Stomach (tissue), 4 donors: ENCODE measurements around the gene CLDN20.

Experiments used
- CTCF ChIP-seq, 7 experiments: fragments of 450-650 bp in 4 of 7; fragments of 200-600 bp in 3 of 7; sonication (generic) in 3 of 7; IDR thresholded peaks; one replicate each; pipeline ENCODE4 v1.5.1; 2016 to 2019; ENCODE audit warnings: antibody characterized with exemption in 7 of 7, control low read depth in 2 of 7, mild to moderate bottlenecking in 1 of 7
- EP300 ChIP-seq: sonication (generic); formaldehyde crosslinking; IDR thresholded peaks from one replicate; pipeline ENCODE4 v1.6.1; 2017; ENCODE audit warnings: antibody characterized with exemption
- POLR2AphosphoS5 ChIP-seq, 3 donors: sonication (generic); formaldehyde crosslinking; IDR thresholded peaks; one replicate each; pipeline ENCODE4 v1.6.1; 2016; ENCODE audit warnings: antibody characterized with exemption in 3 of 3

DNA sequence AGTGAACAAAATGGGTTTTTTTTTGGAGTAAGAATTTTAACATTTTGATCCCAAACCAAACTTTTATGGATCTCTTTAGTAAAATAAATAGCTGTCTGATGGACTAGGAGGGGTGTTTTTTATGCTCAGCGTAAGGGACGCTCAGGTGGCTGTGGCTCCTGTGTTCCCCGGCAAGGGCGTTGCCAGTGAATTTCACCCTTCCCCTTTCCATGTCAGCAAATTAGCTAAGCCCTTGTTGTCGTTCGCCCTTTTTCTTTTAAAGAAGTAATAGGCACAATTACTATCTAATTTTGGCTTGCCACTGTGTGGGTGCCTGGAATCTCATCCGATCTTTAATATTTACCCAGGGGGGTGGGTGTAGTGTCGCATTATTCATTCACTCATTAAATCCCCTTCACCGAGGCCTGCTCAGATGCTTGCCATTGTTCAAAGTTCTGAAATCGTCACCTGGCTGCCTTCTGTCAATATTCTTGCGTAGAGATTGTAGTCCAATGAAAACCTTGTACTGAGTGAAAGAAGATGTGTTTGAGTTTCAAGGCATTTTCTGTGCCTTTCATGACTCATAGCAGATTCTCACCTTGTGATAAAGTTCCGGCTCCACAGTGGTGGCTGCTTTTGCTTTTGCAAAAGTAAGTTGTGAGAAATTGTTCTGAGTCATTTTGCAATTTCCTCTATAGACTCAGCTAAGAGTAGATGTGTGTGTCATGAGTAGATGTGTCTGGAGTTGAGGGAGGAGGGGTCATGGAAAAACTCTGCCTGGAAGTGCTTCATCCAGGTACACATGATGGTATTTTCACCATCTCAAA, 40.0 kb upstream of the CLDN20 start:
- TF ChIP-seq CTCF (IDR thresholded peaks at IDR 0.05) = no peak
- no peak for TF ChIP-seq POLR2AphosphoS5 (IDR thresholded peaks at IDR 0.05)
- TF ChIP-seq EP300 = no peak
